ENCODE data around the gene HOXB9. TPM values are rescaled to one million over a fixed set of nuclear protein-coding genes. Genes with fewer than 3 reads are reported as not detected.

HOXB9 gene
- total and polyA plus RNA-seq, 9 of the 15 experiments (the other 6 are each of a cell fraction or from before 2014, with no cell fraction given) = 3.1 to 196 (median 77.6) TPM

- TF ChIP-seq ARID4B (CRISPR knock-in tag; IDR thresholded peaks at IDR 0.05) (0 out of 2 replicates have a peak, but pooled peaks have one; percentile 38), TAF7 (tag; IDR thresholded peaks at IDR 0.05) (peak; percentile 40; the same call in 1 of the 2 replicates), GTF2E2 (tag; IDR thresholded peaks at IDR 0.05) (0 out of 2 replicates have a peak, but pooled peaks have one; percentile 45), HDAC2 (IDR thresholded peaks at IDR 0.05) (peak; percentile 77; the same call in 1 of the 2 replicates), PHF8 (IDR thresholded peaks at IDR 0.05; ENCODE audit: borderline replicate concordance, low read length) (peak; percentile 6; the same call in 1 of the 2 replicates), PHB (CRISPR knock-in tag; IDR thresholded peaks at IDR 0.05) (no peak), E2F6 (IDR thresholded peaks at IDR 0.05; ENCODE audit: borderline replicate concordance in 1 of 2, extremely low read depth in 1 of 2, insufficient read depth in 1 of 2, insufficient read length in 1 of 2, low read depth in 1 of 2, low read length in 1 of 2, poor library complexity in 1 of 2, severe bottlenecking in 1 of 2) (peak in 1 of 2 experiments; percentile 33), TEAD4 (IDR thresholded peaks at IDR 0.05; ENCODE audit: low read length) (peak; percentile 56; the same call in 1 of the 2 replicates), TEAD4 (CRISPR knock-in tag; IDR thresholded peaks at IDR 0.05; ENCODE audit: borderline replicate concordance) (no peak), NFIC (IDR thresholded peaks at IDR 0.05) (peak; percentile 90), GABPB1 (CRISPR knock-in tag; IDR thresholded peaks at IDR 0.05) (0 out of 2 replicates have a peak, but pooled peaks have one; percentile 18), GATAD2B (IDR thresholded peaks at IDR 0.05; ENCODE audit: borderline replicate concordance) (no peak), ATF3 (IDR thresholded peaks at IDR 0.05) (peak; percentile 9; the same call in 1 of the 2 replicates), ATF3 (CRISPR knock-in tag; conservative IDR thresholded peaks at IDR 0.05) (no peak), ZNF77 (CRISPR knock-in tag; IDR thresholded peaks at IDR 0.05) (no peak), LEF1 (IDR thresholded peaks at IDR 0.05) (peak; percentile 80), EP400 (IDR thresholded peaks at IDR 0.05) (peak; percentile 39; the same call in 1 of the 2 replicates), TEAD2 (tag; IDR thresholded peaks at IDR 0.05) (no peak), CCNT2 (IDR thresholded peaks at IDR 0.05; ENCODE audit: borderline replicate concordance, extremely low read depth, insufficient read length, low read depth, low read length) (peak; percentile 72)
These were observed 5.0 kb upstream of the HOXB9 start (continued) for GRCh38 chr17:48630925-48631692.

All from K562 (cell line).